Lower leg skin (tissue), 4 donors: ENCODE results near the gene CACNA1F. TPM values are rescaled to one million over a fixed set of nuclear protein-coding genes. Genes with fewer than 3 reads are reported as not detected.

Source experiments
- DNase-seq, 2 donors: peaks; one replicate each; pipeline ENCODE4 v3.0.0-alpha.2; 2019; ENCODE audit warnings: low spot score in 2 of 2
- H3K4me3 ChIP-seq: fragments of 200-600 bp; sonication (generic); 2 replicates; pipeline ENCODE4 v1.5.1; 2017; ENCODE audit warnings: mild to moderate bottlenecking, low read depth; ENCODE audit not compliant: poor library complexity, severe bottlenecking
- POLR2A ChIP-seq, 2 donors: fragments of 450-650 bp; IDR thresholded peaks; one replicate each; pipeline ENCODE4 v1.6.1; 2016 to 2017; ENCODE audit warnings: antibody characterized with exemption in 2 of 2, mild to moderate bottlenecking in 1 of 2, moderate library complexity in 1 of 2
- WGBS, 2 donors: methylation state at CpG; one replicate each; pipeline ENCODE4 v1.1.5; 2018; 5-methylcytosine and 5-hydroxymethylcytosine counted together
- intact Hi-C: fragments of 100-400 bp; cut with DNase I; formaldehyde crosslinking; loops from one replicate; pipeline ENCODE4 v1.15.0; 2023; ENCODE audit warnings: low total_unique reads
- total RNA-seq, 4 donors: library from RNA; depleted of rRNA; stranded (reverse); fragments of >200 nt; gene quantifications; one replicate each; pipeline ENCODE4 v1.1.0, GENCODE V29; 2016
- TF ChIP-seq, protein P1 (sequence below), 3 donors: fragments of 450-650 bp; IDR thresholded peaks; one replicate each; pipeline ENCODE4 v1.5.1; 2016; ENCODE audit warnings: antibody characterized with exemption in 3 of 3, mild to moderate bottlenecking in 3 of 3, moderate library complexity in 2 of 3

Gene CACNA1F
- total RNA-seq, 4 donors from 2014 or later: 0.06 to 0.76 (median 0.15) TPM; not detected in 1

DNA sequence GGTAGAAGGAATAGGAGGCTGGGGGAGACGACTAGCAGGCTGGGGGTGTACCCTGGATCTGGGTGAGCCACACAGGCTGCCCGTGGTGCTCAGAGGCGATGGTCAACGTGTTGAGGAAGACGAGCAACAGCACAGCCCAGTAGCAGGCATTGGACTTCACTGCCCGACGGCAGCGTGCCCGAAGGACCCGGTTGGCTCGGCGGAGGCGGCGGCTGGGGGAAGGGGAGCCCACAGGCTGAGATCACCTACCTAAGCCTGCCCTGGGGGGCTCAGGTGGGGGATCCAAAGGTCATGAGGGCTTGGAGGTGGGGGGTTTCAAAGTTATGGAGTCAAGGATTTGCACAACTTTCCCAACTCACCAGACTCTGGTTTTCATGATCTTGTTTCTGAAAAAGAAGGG lies 7.3 kb downstream of the CACNA1F start:
- intact Hi-C loops: no loop called here
- 66% methylated on average over 14 of the region's 14 CpGs; no CpG with 5 or more reads in 1 of the 2 donors for WGBS, 2 donors

DNA sequence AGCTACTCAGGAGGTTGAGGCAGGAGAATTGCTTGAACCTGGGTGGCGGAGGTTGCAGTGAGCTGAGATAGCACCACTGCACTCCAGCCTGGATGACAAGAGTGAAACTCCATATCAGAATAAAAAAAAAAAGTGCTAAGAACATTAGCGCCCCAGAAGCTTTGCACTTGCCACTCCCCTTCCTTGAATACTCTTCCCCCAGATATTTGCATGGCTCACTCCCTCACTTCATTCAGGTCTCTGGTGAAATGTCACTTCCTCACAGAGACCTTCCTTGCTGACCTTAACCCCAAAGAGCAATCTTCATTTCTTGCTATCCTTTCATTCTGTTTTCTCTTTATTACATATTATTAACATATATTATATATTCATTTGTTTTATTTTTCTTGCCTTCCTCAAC lies 11.3 kb downstream of the CACNA1F start:
- H3K4me3 ChIP-seq: no peak overlapping the region
- no peak for DNase-seq
- TF ChIP-seq POLR2A (IDR thresholded peaks at IDR 0.05): no peak
- TF ChIP-seq, protein P1, sequence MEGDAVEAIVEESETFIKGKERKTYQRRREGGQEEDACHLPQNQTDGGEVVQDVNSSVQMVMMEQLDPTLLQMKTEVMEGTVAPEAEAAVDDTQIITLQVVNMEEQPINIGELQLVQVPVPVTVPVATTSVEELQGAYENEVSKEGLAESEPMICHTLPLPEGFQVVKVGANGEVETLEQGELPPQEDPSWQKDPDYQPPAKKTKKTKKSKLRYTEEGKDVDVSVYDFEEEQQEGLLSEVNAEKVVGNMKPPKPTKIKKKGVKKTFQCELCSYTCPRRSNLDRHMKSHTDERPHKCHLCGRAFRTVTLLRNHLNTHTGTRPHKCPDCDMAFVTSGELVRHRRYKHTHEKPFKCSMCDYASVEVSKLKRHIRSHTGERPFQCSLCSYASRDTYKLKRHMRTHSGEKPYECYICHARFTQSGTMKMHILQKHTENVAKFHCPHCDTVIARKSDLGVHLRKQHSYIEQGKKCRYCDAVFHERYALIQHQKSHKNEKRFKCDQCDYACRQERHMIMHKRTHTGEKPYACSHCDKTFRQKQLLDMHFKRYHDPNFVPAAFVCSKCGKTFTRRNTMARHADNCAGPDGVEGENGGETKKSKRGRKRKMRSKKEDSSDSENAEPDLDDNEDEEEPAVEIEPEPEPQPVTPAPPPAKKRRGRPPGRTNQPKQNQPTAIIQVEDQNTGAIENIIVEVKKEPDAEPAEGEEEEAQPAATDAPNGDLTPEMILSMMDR (IDR thresholded peaks at IDR 0.05): no peak
- 60 to 78% methylated on average over 2 of the region's 2 CpGs for WGBS, 2 donors
- intact Hi-C loops: no loop called here

More for the DNA sequence above, 7.3 kb downstream of the CACNA1F start:
- no peak for DNase-seq
- no peak overlapping the region for H3K4me3 ChIP-seq
- TF ChIP-seq, protein P1 (IDR thresholded peaks at IDR 0.05): no peak
- TF ChIP-seq POLR2A (IDR thresholded peaks at IDR 0.05): no peak

DNA sequence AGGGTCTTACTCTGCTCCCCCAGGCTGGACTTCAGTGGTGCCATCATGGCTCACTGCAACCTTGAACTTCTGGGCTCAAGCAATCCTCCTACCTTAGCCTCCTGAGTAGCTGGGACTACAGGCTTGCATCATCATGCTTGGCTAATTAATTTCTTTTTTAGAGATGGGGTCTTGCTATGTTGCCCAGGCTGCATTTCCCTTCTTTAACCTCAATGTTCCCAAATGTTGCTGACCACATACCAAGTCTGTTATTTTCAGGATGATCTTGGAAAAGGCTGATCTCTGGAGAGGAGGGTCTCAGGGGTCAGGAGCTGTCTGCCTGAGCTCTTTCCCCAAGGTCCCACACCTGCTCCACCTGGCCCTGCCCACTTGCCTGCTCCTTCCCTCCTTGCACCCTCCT lies 13.0 kb downstream of the CACNA1F start:
- intact Hi-C loops: no loop called here
- TF ChIP-seq, protein P1 (IDR thresholded peaks at IDR 0.05): no peak
- TF ChIP-seq POLR2A (IDR thresholded peaks at IDR 0.05): no peak
- no peak for DNase-seq
- H3K4me3 ChIP-seq: no peak overlapping the region

DNA sequence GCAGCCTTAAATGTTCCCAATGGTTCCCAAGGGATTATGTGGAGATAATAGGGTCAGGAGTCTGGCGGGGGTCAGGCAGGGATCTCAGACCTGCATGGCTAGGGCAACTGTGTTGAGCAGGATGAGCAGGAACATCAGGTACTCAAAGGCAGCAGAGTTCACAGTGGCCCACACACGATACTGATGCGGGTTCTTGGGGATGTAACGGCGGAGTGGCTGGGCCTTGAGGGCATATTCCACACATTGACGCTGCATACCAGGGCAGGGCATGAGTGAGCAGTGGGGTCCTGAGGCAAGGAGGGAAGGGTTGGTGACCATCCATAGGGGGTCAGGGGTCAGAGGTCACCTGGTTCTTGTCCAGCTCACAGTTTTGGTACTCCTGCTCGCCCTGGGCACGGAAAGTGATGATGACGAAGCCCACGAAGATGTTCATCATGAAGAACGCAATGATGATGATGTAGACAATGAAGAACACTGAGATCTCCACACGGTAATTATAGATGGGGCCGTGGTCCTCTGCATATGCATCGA lies 18.1 kb downstream of the CACNA1F start:
- intact Hi-C loops: no loop called here
- no peak overlapping the region for H3K4me3 ChIP-seq
- 84 to 87% methylated on average over 14 of the region's 14 CpGs for WGBS, 2 donors
- TF ChIP-seq, protein P1 (IDR thresholded peaks at IDR 0.05): no peak
- TF ChIP-seq POLR2A (IDR thresholded peaks at IDR 0.05): no peak
- DNase-seq: no peak

DNA sequence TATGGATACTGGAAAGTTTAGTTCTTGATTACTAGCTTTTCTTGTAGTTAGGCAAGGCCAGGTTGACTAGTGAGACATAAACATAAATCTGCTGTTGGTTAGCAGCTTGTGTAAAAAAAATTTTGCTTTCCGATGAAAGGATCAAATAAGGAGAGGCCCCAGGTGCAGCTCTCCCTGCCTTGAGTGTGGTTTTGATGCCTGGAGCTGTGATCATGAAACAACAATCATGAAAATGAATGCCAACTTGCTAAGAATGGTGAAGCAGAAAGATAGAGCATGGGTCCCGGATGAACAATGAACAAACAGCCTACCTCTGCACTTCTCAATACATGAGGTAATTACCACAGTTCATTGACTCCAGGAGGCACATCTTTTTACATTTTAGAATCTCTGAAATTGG lies 18.7 kb downstream of the CACNA1F start:
- DNase-seq: no peak
- 45 to 72% methylated on average over 2 of the region's 2 CpGs for WGBS, 2 donors
- no peak overlapping the region for H3K4me3 ChIP-seq
- no peak for TF ChIP-seq POLR2A (IDR thresholded peaks at IDR 0.05)
- TF ChIP-seq, protein P1 (IDR thresholded peaks at IDR 0.05): no peak
- intact Hi-C loops: no loop called here

DNA sequence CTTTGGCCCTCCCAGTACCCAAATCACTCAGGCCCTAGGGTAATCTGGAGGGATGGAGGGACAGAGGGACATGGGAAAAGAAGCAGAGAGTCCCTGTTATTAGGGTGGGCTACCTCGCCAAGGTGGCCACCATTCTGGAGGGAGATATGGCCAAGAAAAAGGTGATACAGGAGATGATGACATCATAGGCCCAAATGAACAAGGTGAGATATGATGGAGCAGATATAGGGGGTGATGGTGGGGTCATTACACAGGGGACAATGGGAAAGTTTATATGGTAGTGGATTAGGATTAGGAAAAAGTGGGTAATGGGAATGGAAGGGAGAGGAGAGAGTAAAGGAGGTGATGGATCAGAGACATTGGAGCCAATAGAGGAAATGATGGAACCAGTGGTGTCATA lies 20.3 kb downstream of the CACNA1F start:
- no peak for TF ChIP-seq POLR2A (IDR thresholded peaks at IDR 0.05)
- TF ChIP-seq, protein P1 (IDR thresholded peaks at IDR 0.05): no peak
- 78 to 83% methylated on average over 1 of the region's 1 CpG for WGBS, 2 donors
- intact Hi-C loops: no loop called here

More for the DNA sequence above, 20.3 kb downstream of the CACNA1F start:
- H3K4me3 ChIP-seq: no peak overlapping the region
- DNase-seq: no peak
